Activated CD4-positive, alpha-beta T cell treated with anti-CD3 and anti-CD28 coated beads, Interleukin-2, amount 10 ng/mL, durations not matched to agents 24 days and 14 days (primary cell): Measurements from ENCODE around the gene RHBDD3. TPM values are rescaled to one million over a fixed set of nuclear protein-coding genes. Genes with fewer than 3 reads are reported as not detected.

ENCODE experiments used
- DNase-seq: peaks from one replicate; pipeline ENCODE4 v3.0.0; 2022
- H3K27ac Mint-ChIP-seq: one replicate; pipeline ENCODE4 v1.8.0; 2022; ENCODE audit warnings: mild to moderate bottlenecking, mixed read lengths
- H3K27me3 Mint-ChIP-seq: one replicate; pipeline ENCODE4 v1.8.0; 2022; ENCODE audit warnings: mixed read lengths
- H3K36me3 Mint-ChIP-seq: one replicate; pipeline ENCODE4 v1.8.0; 2022; ENCODE audit warnings: low read depth, mild to moderate bottlenecking, mixed read lengths
- H3K4me1 Mint-ChIP-seq: one replicate; pipeline ENCODE4 v1.8.0; 2021; ENCODE audit warnings: mixed read lengths
- H3K4me3 Mint-ChIP-seq: one replicate; pipeline ENCODE4 v1.8.0; 2022; ENCODE audit warnings: mild to moderate bottlenecking, moderate library complexity, mixed read lengths
- H3K9me3 Mint-ChIP-seq: one replicate; pipeline ENCODE4 v1.8.0; 2021; ENCODE audit warnings: mixed read lengths
- intact Hi-C: fragments of 100-400 bp; cut with micrococcal nuclease; formaldehyde crosslinking; loops from one replicate; pipeline ENCODE4 v1.15.1; 2023
- total RNA-seq: library from RNA; stranded (reverse); gene quantifications from 2 replicates; pipeline ENCODE4 v1.2.3, GENCODE V29; 2022

The RHBDD3 gene
- total RNA-seq, 1 donor from 2014 or later = 49.5 TPM

- Mint-ChIP-seq H3K36me3 (peaks cover 70% of the 10 kb centered on the region), H3K4me1 (peaks cover 49% of the 10 kb centered on the region), H3K9me3 (no peaks in the 10 kb centered on the region), H3K4me3 (peak overlapping the region; percentile 99), H3K27ac (peak overlapping the region; percentile 99), H3K27me3 (peaks cover 3% of the 10 kb centered on the region)
- intact Hi-C loops = loop anchor here (2.0 to 5.0 kb wide), 3 partner anchors 38 to 1350 kb away; partner anchors contain the start of genes GAS2L1, PITPNB and TBC1D10A
- DNase-seq = peak; percentile 69
Measured at GRCh38 chr22:29269230-29269604, 1.4 kb upstream of the RHBDD3 start.

DNA sequence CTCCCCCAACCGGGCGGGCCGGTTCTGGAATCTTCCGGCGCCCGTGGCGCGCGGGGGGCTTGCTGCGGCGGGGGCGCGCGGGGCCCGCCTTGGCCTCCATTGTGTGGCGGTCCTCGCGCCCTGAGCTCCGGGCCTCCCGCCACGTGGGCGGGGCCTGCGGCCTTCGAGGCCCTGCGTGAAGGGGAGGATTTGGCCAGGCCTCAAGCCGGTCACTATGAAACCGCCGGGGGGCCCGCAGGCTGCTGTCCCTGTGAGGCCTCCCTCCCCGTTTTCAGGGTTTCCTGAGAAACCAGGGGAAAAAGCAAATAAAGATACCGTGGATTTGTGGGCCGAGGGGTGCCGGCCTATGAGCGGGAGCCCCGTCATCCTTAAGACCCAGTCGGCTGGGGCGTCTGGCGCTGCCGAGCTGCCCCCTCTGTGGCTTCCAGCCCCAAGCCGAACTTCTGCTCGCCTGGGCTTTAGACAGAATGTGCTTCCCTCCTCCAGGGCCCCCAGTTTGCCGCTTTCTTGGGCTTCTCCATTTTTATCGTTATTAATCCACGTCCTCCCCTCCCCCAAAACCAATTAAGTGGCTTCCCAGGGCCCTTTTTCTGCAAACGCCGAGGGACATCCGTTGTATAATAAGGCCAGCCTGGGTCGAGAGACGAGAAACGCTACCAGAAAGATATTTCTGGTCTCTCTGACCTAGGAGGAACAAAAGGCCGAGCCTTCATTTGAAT lies 889 bp upstream of the RHBDD3 start:
- Mint-ChIP-seq H3K27ac (peak overlapping the region; percentile 99), H3K27me3 (peaks cover 3% of the 10 kb centered on the region), H3K4me1 (peaks cover 47% of the 10 kb centered on the region), H3K4me3 (peak overlapping the region; percentile 99), H3K36me3 (peaks cover 65% of the 10 kb centered on the region), H3K9me3 (no peaks in the 10 kb centered on the region)
- DNase-seq = peak; percentile 82
- intact Hi-C loops = loop anchor here (2.0 to 5.0 kb wide), 3 partner anchors 38 to 1350 kb away; partner anchors contain the start of genes GAS2L1, PITPNB and TBC1D10A

DNA sequence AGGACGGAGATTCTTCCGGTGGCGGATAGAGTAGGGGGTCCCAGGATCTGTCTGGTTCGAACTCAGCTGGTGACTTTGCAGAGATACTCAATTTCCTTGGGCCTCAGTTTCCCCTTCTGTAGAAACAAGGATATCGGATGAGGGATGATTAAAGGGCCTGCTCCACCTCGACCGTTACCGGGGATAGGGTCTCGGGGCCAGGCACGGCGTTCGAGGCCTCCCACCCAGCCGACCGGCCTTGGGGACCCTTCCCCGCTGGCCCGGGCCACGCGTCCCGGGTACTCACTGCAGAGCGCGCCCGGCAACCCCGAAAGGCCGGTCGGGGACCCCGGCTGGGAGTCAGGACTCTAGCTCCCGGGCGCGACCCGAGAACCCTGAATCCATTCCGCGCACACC lies 321 bp downstream of the RHBDD3 start:
- peak overlapping the region; percentile 99 for H3K4me3 Mint-ChIP-seq
- no peak for DNase-seq
- no peaks in the 10 kb centered on the region for H3K9me3 Mint-ChIP-seq
- intact Hi-C loops = loop anchor here (5.0 kb wide), 1 partner anchor 1060 kb away; the partner anchor contains the start of gene TBC1D10A
- peaks cover 53% of the 10 kb centered on the region for H3K36me3 Mint-ChIP-seq
- peaks cover 3% of the 10 kb centered on the region for H3K27me3 Mint-ChIP-seq
- peaks cover 37% of the 10 kb centered on the region for H3K4me1 Mint-ChIP-seq
- H3K27ac Mint-ChIP-seq = peak overlapping the region; percentile 99

DNA sequence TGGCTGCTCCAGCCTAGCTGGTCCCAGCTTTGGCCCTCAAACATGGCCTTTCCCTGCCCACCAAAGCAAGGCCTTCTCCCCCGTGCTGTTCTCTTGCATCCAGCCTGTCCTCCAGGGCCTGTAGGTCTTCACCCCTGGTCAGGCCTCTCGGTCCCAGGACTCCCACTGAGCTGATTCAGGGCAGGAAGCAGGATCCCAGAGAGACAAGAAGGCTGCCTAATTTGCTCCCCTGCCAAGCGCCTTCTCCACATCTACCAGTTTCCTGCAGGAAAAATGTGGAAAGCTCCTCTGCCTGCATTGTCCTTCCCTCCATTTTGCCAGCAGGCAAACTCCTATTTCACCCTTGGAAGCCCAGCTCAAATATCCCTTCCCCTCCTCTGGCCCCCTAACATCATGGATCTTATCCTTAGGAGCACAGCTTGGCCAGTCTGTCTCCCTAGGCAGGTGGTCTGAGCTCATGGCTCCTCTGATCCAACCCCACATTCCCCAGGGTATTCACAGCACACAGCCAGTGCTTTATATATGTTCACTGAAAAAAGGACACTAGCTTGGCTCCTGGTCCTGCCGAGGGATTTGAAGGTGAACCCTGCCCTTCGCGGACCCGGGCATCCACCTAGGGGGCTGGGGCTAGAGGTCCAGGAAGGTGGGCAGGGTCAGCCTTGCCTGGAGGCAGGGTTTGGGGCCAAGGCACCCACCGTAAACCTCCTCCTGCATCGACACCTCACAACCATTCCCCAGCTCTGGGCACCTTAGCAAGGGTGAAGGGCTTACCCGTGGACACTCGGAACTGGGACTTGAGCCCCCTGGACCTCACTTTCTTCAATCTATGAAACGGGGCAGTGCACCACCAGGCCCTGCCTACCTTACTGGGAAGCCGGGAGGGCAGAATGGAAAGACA lies 968 bp downstream of the RHBDD3 start:
- intact Hi-C loops = loop anchor here (5.0 kb wide), 1 partner anchor 1060 kb away; the partner anchor contains the start of gene TBC1D10A
- peaks cover 30% of the 10 kb centered on the region for H3K4me1 Mint-ChIP-seq
- peak overlapping the region; percentile 99 for H3K27ac Mint-ChIP-seq
- peak overlapping the region; percentile 99 for H3K4me3 Mint-ChIP-seq
- peak; percentile 73 for DNase-seq
- H3K36me3 Mint-ChIP-seq = peaks cover 46% of the 10 kb centered on the region
- H3K27me3 Mint-ChIP-seq = peaks cover 3% of the 10 kb centered on the region
- H3K9me3 Mint-ChIP-seq = no peaks in the 10 kb centered on the region

GRCh38 chr22:29265929-29266328 lies 1.9 kb downstream of the RHBDD3 start:
- Mint-ChIP-seq H3K27me3 (peaks cover 3% of the 10 kb centered on the region), H3K4me1 (peaks cover 25% of the 10 kb centered on the region), H3K9me3 (no peaks in the 10 kb centered on the region), H3K27ac (peak overlapping the region; percentile 99), H3K4me3 (peak overlapping the region; percentile 99), H3K36me3 (peaks cover 41% of the 10 kb centered on the region)
- DNase-seq = no peak
- intact Hi-C loops = loop anchor here (5.0 kb wide), 1 partner anchor 1061 kb away; the partner anchor contains the start of gene TBC1D10A

GRCh38 chr22:29265305-29265704 lies 2.5 kb downstream of the RHBDD3 start:
- Mint-ChIP-seq H3K27me3 (peaks cover 3% of the 10 kb centered on the region), H3K9me3 (no peaks in the 10 kb centered on the region), H3K36me3 (peaks cover 35% of the 10 kb centered on the region), H3K27ac (no peak overlapping the region), H3K4me1 (peaks cover 19% of the 10 kb centered on the region), H3K4me3 (no peak overlapping the region)
- DNase-seq = no peak
- intact Hi-C loops = loop anchor here (5.0 kb wide), 1 partner anchor 1062 kb away; the partner anchor contains the start of gene TBC1D10A

- peaks cover 20% of the 10 kb centered on the region for H3K36me3 Mint-ChIP-seq
- intact Hi-C loops = no loop called here
- peaks cover 13% of the 10 kb centered on the region for H3K4me1 Mint-ChIP-seq
- H3K27ac Mint-ChIP-seq = no peak overlapping the region
- peaks cover 3% of the 10 kb centered on the region for H3K27me3 Mint-ChIP-seq
- H3K4me3 Mint-ChIP-seq = no peak overlapping the region
- DNase-seq = no peak
- no peaks in the 10 kb centered on the region for H3K9me3 Mint-ChIP-seq
Measured at GRCh38 chr22:29263791-29264276, 3.9 kb downstream of the RHBDD3 start.

GRCh38 chr22:29260601-29261315 lies 7.0 kb downstream of the RHBDD3 start:
- Mint-ChIP-seq H3K27me3 (no peaks in the 10 kb centered on the region), H3K9me3 (no peaks in the 10 kb centered on the region), H3K4me1 (peaks cover 4% of the 10 kb centered on the region), H3K27ac (no peak overlapping the region), H3K36me3 (peaks cover 5% of the 10 kb centered on the region), H3K4me3 (no peak overlapping the region)
- intact Hi-C loops = no loop called here
- DNase-seq = no peak

- H3K4me3 Mint-ChIP-seq = no peak overlapping the region
- H3K9me3 Mint-ChIP-seq = no peaks in the 10 kb centered on the region
- intact Hi-C loops = no loop called here
- H3K27ac Mint-ChIP-seq = no peak overlapping the region
- H3K27me3 Mint-ChIP-seq = no peaks in the 10 kb centered on the region
- no peak for DNase-seq
- peaks cover 4% of the 10 kb centered on the region for H3K4me1 Mint-ChIP-seq
- peaks cover 5% of the 10 kb centered on the region for H3K36me3 Mint-ChIP-seq
Measured at GRCh38 chr22:29260031-29260560, 7.7 kb downstream of the RHBDD3 start.

- Mint-ChIP-seq H3K27ac (no peak overlapping the region), H3K27me3 (no peaks in the 10 kb centered on the region), H3K36me3 (peaks cover 2% of the 10 kb centered on the region), H3K4me3 (no peak overlapping the region), H3K9me3 (no peaks in the 10 kb centered on the region), H3K4me1 (peaks cover 4% of the 10 kb centered on the region)
- DNase-seq = no peak
- intact Hi-C loops = no loop called here
Measured at GRCh38 chr22:29259253-29259899, 8.4 kb downstream of the RHBDD3 start.

DNA sequence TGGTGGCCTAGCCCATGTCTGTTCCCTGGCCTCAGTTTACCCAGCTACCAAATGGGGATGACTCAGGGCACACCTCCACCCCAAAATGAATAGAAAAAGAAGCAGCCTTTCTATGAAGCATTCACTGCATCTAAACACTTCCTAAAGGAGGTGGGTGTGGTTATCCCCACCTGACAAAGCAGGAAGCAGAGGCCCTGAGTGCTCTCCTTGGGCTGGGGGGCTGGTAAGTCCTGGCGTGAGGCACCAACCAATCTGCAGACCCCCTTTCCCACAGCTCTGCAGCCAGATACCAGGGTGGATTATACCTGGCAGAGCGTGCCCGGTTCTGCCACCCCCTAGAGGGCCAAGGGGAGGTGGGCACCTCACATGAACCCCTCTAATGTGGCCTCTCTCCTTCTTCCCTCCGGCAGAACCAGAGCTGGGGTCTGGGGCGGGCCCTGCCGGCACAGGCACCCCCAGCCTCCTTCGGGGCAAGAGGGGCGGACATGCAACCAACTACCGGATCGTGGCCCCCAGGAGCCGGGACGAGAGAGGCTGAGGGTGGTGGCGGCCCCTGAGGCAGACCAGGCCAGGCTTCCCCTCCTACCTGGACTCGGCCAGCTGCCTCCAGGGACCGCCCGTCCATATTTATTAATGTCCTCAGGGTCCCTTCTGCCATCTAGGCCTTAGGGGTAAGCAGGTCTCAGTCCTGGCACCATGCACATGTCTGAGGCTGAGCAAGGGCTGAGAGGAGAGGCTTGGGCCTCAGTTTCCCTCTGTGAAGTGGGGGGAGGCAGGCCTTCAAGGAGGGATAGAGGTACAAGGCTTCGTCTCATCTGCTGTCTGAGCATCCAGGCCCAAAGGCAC lies 9.2 kb downstream of the RHBDD3 start:
- intact Hi-C loops = no loop called here
- no peak for DNase-seq
- Mint-ChIP-seq H3K36me3 (no peaks in the 10 kb centered on the region), H3K9me3 (no peaks in the 10 kb centered on the region), H3K4me3 (no peak overlapping the region), H3K4me1 (peaks cover 4% of the 10 kb centered on the region), H3K27me3 (no peaks in the 10 kb centered on the region), H3K27ac (no peak overlapping the region)

- peaks cover 4% of the 10 kb centered on the region for H3K4me1 Mint-ChIP-seq
- no peaks in the 10 kb centered on the region for H3K36me3 Mint-ChIP-seq
- H3K4me3 Mint-ChIP-seq = no peak overlapping the region
- no peak overlapping the region for H3K27ac Mint-ChIP-seq
- no peaks in the 10 kb centered on the region for H3K9me3 Mint-ChIP-seq
- intact Hi-C loops = no loop called here
- H3K27me3 Mint-ChIP-seq = no peaks in the 10 kb centered on the region
- DNase-seq = no peak
Measured at GRCh38 chr22:29257751-29258181, 10.0 kb downstream of the RHBDD3 start.
